OCI-LY7 (cell line): Measurements from ENCODE around the gene SENP2. TPM values are rescaled to one million over a fixed set of nuclear protein-coding genes. Genes with fewer than 3 reads are reported as not detected.

Experiments
- BruUV-seq: library from RNA; stranded (reverse); fragments of 400-500 nt; replicated peaks from 2 replicates; lab custom pipeline; 2021; lab: Mats Ljungman, UMichigan
- CTCF ChIA-PET: fragments of 300-600 bp; sonication (Branson Sonifier 250); formaldehyde crosslinking; loops from one replicate; lab custom pipeline; 2022; ENCODE audit warnings: antibody characterized with exemption; ENCODE audit not compliant: unreplicated experiment; lab: Charles Lee
- POLR2A ChIA-PET: fragments of 300-600 bp; sonication (Branson Sonifier 250); formaldehyde crosslinking; loops from one replicate; lab custom pipeline; 2022; ENCODE audit warnings: antibody characterized with exemption; lab: Charles Lee
- DNase-seq: peaks from one replicate; pipeline ENCODE4 v3.0.0-alpha.2; 2015; ENCODE audit warnings: low spot score
- H2AFZ ChIP-seq: fragments of 200-600 bp; sonication (generic), shearing (Covaris generic); 2 replicates; pipeline ENCODE4 v1.6.1; 2014; ENCODE audit warnings: mild to moderate bottlenecking, antibody characterized with exemption, low read length, moderate library complexity
- H3K27ac ChIP-seq: fragments of 200-600 bp; sonication (generic); 2 replicates; pipeline ENCODE4 v1.5.1; 2014; ENCODE audit warnings: mixed run types, low read depth, mild to moderate bottlenecking, moderate library complexity, low read length, inconsistent platforms; ENCODE audit not compliant: poor library complexity, severe bottlenecking
- H3K36me3 ChIP-seq: fragments of 200-600 bp; sonication (generic); 2 replicates; pipeline ENCODE4 v1.6.1; 2014; ENCODE audit warnings: mild to moderate bottlenecking, antibody characterized with exemption, low read length, moderate library complexity, mixed read lengths; ENCODE audit not compliant: insufficient read depth
- H3K4me1 ChIP-seq: fragments of 200-600 bp; sonication (generic); 2 replicates; pipeline ENCODE4 v1.5.1; 2014; ENCODE audit warnings: mild to moderate bottlenecking, low read length; ENCODE audit not compliant: insufficient read depth, poor library complexity, severe bottlenecking
- H3K4me2 ChIP-seq: fragments of 200-600 bp; sonication (generic); 2 replicates; pipeline ENCODE4 v1.6.1; 2014; ENCODE audit warnings: mild to moderate bottlenecking, low read length
- H3K4me3 ChIP-seq: fragments of 200-600 bp; sonication (generic); 2 replicates; pipeline ENCODE4 v1.5.1; 2014; ENCODE audit warnings: mild to moderate bottlenecking, low read depth, low read length; ENCODE audit not compliant: poor library complexity, severe bottlenecking
- H3K79me2 ChIP-seq: fragments of 200-600 bp; sonication (generic); 2 replicates; pipeline ENCODE4 v1.6.1; 2016; ENCODE audit warnings: low read depth, mild to moderate bottlenecking, low read length, moderate library complexity, mixed read lengths; ENCODE audit not compliant: insufficient read depth
- H3K9me2 ChIP-seq: fragments of 200-600 bp; sonication (generic); 2 replicates; pipeline ENCODE4 v1.6.1; 2016; ENCODE audit warnings: mild to moderate bottlenecking, low read length, mixed read lengths; ENCODE audit not compliant: insufficient read depth
- H3K9me3 ChIP-seq: fragments of 200-600 bp; sonication (generic); 2 replicates; pipeline ENCODE4 v1.6.1; 2014; ENCODE audit warnings: mild to moderate bottlenecking, mixed run types, low read length, mixed read lengths
- H4K20me1 ChIP-seq: fragments of 200-600 bp; sonication (generic); 2 replicates; pipeline ENCODE4 v1.6.1; 2014; ENCODE audit warnings: mild to moderate bottlenecking, antibody characterized with exemption, low read length, moderate library complexity, mixed read lengths; ENCODE audit not compliant: insufficient read depth
- CTCF ChIP-seq: fragments of 200-600 bp; sonication (generic); conservative IDR thresholded peaks from 2 replicates; pipeline ENCODE4 v1.5.1; 2014; ENCODE audit warnings: mild to moderate bottlenecking, antibody characterized with exemption, low read length, moderate library complexity, mixed read lengths
- EZH2phosphoT487 ChIP-seq: fragments of 200-600 bp; sonication (generic); IDR thresholded peaks from 2 replicates; pipeline ENCODE4 v1.6.1; 2018; ENCODE audit warnings: low read depth, borderline replicate concordance, mild to moderate bottlenecking, mixed run types, antibody characterized with exemption, low read length, moderate library complexity, mixed read lengths
- intact Hi-C: fragments of 100-400 bp; cut with micrococcal nuclease; formaldehyde crosslinking; loops from one replicate; pipeline ENCODE4 v1.10.0; 2022; ENCODE audit not compliant: unreplicated experiment
- total RNA-seq, 2 experiments: library from RNA; depleted of rRNA in 1 of 2; stranded (reverse); fragments of >200 nt in 1 of 2; shearing (Covaris generic) in 1 of 2; gene quantifications; 2 replicates each; pipeline ENCODE4 v1.2.3, GENCODE V29; 2014 to 2022

SENP2 gene
- total RNA-seq, 2 experiments from 2014 or later = 39.8 to 64.5 TPM

DNA sequence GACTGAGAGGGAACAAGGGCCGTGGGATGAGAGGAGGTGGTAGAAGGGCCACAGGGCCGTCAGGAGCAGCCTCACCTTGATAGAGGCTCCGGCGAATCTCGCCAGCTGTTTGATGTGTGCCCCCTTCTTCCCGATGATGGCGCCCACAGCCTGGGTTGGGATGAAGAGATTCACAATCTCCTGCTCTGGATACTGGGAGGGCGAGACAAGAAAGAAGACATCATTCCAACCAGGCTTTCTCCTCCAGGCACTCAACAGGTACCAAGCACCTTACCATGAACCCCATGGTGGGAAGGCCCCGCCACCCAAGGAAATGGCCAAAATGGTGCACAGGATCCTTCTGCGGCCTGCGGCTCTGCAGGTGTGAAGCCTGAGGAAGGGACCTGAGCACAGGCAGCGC is 71.1 kb downstream of the SENP2 start:
- BruUV-seq = no TSS peak
- TF ChIP-seq CTCF (no peak), EZH2phosphoT487 (no peak)
- POLR2A ChIA-PET = interaction anchor here (0.6 to 0.9 kb wide), 2 partner anchors 86 to 551 kb away, joined by 3 read pairs; no protein-coding TSS in a partner anchor
- Histone ChIP-seq H3K36me3 (no peaks in the 10 kb centered on the region), H3K27ac (no peak overlapping the region), H3K4me3 (no peak overlapping the region), H3K4me1 (no peaks in the 10 kb centered on the region), H4K20me1 (no peaks in the 10 kb centered on the region), H3K9me3 (no peaks in the 10 kb centered on the region), H2AFZ (no peak overlapping the region), H3K9me2 (no peaks in the 10 kb centered on the region), H3K79me2 (no peaks in the 10 kb centered on the region), H3K4me2 (no peak overlapping the region)
- CTCF ChIA-PET = interaction anchor here (0.5 kb wide), 1 partner anchor 15 kb away, joined by 12 read pairs; no protein-coding TSS in a partner anchor
- intact Hi-C loops = no loop called here
- DNase-seq = no peak

GRCh38 chr3:185657691-185658503 is 71.8 kb downstream of the SENP2 start:
- DNase-seq = no peak
- intact Hi-C loops = no loop called here
- Histone ChIP-seq H2AFZ (no peak overlapping the region), H3K36me3 (no peaks in the 10 kb centered on the region), H3K79me2 (no peaks in the 10 kb centered on the region), H3K27ac (no peak overlapping the region), H3K4me2 (no peak overlapping the region), H3K4me3 (no peak overlapping the region), H3K4me1 (no peaks in the 10 kb centered on the region), H3K9me2 (no peaks in the 10 kb centered on the region), H4K20me1 (no peaks in the 10 kb centered on the region), H3K9me3 (no peaks in the 10 kb centered on the region)
- CTCF ChIA-PET = interaction anchor here (0.5 kb wide), 1 partner anchor 14 kb away, joined by 12 read pairs; no protein-coding TSS in a partner anchor
- POLR2A ChIA-PET = interaction anchor here (0.9 kb wide), 1 partner anchor 86 kb away, joined by 3 read pairs; no protein-coding TSS in a partner anchor
- TF ChIP-seq CTCF (no peak), EZH2phosphoT487 (no peak)
- no TSS peak for BruUV-seq

GRCh38 chr3:185658504-185658912 is 72.4 kb downstream of the SENP2 start:
- Histone ChIP-seq H3K4me3 (no peak overlapping the region), H3K4me1 (no peaks in the 10 kb centered on the region), H2AFZ (no peak overlapping the region), H3K9me3 (no peaks in the 10 kb centered on the region), H3K79me2 (no peaks in the 10 kb centered on the region), H3K27ac (no peak overlapping the region), H3K9me2 (no peaks in the 10 kb centered on the region), H3K36me3 (no peaks in the 10 kb centered on the region), H4K20me1 (no peaks in the 10 kb centered on the region), H3K4me2 (no peak overlapping the region)
- CTCF ChIA-PET = no interaction called here
- intact Hi-C loops = no loop called here
- TF ChIP-seq EZH2phosphoT487 (no peak), CTCF (no peak)
- no peak for DNase-seq
- BruUV-seq = no TSS peak
- POLR2A ChIA-PET = no interaction called here
